NB4 (cell line): Measurements from ENCODE around the gene RANBP3.

ENCODE experiments used
- DNase-seq: peaks from one replicate; pipeline ENCODE4 v3.0.0; 2010; ENCODE audit warnings: low read depth
- H3K4me3 ChIP-seq: one replicate; pipeline ENCODE4 v1.5.1; 2011; ENCODE audit warnings: mild to moderate bottlenecking, low read depth, low read length, moderate library complexity
- MYC ChIP-seq: IDR thresholded peaks from 2 replicates; pipeline ENCODE4 v1.6.1; 2011; ENCODE audit warnings: low read depth, low read length
- POLR2A ChIP-seq: IDR thresholded peaks from 2 replicates; pipeline ENCODE4 v1.6.1; 2011; ENCODE audit warnings: mild to moderate bottlenecking; ENCODE audit not compliant: insufficient read length; ENCODE audit errors: extremely low read depth
- TF ChIP-seq, protein P1 (sequence below): IDR thresholded peaks from one replicate; pipeline ENCODE4 v1.5.1; 2012; ENCODE audit warnings: low read depth, low read length
- TF ChIP-seq, protein P2 (sequence below): IDR thresholded peaks from 2 replicates; pipeline ENCODE4 v1.6.1; 2011; ENCODE audit warnings: low read depth, low read length

Gene RANBP3

DNA sequence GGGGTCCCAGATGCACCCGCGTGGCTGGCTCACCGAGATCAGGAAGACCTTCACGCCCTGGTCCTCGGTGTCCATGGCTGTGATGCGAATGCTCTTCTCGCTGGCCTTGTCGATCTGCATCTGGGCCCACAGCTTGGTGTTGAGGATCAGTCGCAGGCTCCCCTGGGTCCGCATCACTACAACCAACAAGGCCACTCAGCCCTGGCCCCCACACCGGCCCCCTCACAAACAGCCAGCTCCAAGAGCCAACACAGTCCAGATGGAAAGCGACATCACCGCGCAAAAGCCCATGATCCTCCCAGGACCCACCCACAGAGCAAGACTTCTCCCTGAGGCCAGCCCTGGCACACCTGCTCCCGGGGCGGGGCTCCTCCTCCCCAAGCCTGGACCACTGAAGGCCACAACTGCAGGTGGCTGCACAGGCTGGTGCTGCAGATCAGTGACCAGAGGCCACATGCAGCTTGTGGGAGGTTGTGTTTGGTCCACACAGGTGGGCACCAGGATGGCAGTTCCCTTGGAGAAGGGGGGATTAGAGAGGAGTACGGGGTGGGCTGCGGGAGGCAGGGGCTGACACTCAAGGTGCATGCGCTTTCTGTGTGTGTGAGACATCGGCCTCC, 59.4 kb downstream of the RANBP3 start:
- no peak for TF ChIP-seq POLR2A
- no peak for TF ChIP-seq MYC
- TF ChIP-seq, protein P1, sequence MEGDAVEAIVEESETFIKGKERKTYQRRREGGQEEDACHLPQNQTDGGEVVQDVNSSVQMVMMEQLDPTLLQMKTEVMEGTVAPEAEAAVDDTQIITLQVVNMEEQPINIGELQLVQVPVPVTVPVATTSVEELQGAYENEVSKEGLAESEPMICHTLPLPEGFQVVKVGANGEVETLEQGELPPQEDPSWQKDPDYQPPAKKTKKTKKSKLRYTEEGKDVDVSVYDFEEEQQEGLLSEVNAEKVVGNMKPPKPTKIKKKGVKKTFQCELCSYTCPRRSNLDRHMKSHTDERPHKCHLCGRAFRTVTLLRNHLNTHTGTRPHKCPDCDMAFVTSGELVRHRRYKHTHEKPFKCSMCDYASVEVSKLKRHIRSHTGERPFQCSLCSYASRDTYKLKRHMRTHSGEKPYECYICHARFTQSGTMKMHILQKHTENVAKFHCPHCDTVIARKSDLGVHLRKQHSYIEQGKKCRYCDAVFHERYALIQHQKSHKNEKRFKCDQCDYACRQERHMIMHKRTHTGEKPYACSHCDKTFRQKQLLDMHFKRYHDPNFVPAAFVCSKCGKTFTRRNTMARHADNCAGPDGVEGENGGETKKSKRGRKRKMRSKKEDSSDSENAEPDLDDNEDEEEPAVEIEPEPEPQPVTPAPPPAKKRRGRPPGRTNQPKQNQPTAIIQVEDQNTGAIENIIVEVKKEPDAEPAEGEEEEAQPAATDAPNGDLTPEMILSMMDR, result no peak
- TF ChIP-seq, protein P2, sequence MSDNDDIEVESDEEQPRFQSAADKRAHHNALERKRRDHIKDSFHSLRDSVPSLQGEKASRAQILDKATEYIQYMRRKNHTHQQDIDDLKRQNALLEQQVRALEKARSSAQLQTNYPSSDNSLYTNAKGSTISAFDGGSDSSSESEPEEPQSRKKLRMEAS, result no peak
- no peak for DNase-seq
- H3K4me3 ChIP-seq, result no peak overlapping the region

DNA sequence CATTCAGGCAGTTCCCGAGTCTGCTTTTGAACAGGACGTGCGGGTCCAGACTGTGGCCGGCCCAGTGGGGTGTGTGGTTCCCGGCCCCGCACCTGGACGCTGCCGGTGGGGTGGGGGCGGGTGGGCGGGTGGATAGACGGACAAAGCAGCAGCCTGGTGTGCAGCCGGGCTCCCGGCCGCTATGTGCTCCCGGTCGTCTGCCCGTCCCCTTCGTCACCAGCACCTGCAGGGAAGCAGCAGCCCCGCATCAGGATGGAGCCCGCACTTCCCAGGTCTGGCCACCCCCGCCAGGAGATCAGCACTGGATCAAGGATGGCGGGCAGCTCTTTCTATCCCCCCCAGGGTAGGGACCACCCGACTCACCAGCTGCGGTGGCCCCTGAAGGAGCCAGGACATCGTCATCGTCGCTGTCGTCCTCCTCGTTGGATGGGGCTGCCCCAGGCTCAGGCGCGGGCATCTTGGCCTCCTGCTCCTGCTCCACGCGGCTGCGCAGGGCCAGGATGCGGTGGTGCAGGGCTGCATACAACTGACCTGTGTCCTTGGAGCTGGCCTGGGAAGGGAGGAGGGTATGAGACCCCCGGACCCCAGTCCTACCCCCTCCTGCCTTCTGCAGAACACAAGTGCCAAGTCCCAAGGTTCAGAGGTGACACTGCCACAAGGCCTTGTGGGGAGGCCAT, 60.4 kb downstream of the RANBP3 start:
- no peak overlapping the region for H3K4me3 ChIP-seq
- TF ChIP-seq, protein P1, result no peak
- TF ChIP-seq POLR2A (no peak), MYC (no peak)
- TF ChIP-seq, protein P2, result no peak
- DNase-seq, result no peak

DNA sequence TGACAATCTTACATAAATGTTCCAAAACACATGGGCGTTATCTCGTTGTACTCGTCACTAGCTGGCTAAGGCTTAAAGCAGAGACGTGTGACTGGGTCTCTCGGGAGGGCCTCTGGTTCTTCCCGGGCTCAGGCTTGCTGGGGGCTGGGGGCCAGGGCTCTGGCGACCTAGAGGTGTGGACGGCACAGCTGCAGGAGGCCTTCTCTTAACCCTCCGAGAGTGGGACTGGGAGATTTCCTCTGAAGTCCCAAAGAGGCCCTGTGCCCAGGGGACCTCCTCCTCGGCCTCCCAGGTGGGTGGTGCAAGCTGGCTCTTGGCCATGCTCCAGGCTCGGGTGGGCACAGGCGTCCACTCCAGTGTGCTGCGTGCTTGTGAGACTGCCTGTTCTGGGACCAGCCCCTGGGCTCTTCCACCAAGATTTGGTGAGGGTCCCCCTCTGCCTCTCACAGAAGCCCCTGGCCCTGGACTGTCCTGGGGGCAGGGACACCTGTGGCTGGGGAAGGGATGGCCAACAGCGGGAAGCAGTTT, 61.7 kb downstream of the RANBP3 start:
- DNase-seq, result no peak
- TF ChIP-seq MYC, result no peak
- no peak for TF ChIP-seq POLR2A
- TF ChIP-seq, protein P2, result no peak
- no peak overlapping the region for H3K4me3 ChIP-seq

DNA sequence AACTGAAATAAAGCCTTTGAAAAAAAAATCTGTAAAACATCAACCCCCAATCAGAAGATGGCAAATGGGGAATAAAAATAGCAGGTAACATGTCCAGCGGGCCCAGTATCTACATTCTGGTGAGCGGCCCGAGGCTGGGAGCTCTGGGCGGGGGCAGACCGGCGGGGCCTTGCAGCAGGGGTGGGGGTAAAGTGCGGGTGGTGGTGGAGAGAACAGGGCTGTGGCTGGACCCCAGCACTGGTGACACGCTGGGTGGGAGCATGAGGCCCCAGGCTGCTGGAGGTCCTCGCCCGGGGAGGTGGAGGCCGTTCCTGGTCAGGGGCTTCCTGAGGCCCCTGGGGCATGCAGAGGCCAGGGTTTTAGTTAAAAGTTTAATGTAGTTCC, 62.2 kb downstream of the RANBP3 start:
- no peak for TF ChIP-seq MYC
- TF ChIP-seq, protein P1, result no peak
- TF ChIP-seq, protein P2, result no peak
- no peak for TF ChIP-seq POLR2A
- DNase-seq, result no peak
- H3K4me3 ChIP-seq, result no peak overlapping the region

DNA sequence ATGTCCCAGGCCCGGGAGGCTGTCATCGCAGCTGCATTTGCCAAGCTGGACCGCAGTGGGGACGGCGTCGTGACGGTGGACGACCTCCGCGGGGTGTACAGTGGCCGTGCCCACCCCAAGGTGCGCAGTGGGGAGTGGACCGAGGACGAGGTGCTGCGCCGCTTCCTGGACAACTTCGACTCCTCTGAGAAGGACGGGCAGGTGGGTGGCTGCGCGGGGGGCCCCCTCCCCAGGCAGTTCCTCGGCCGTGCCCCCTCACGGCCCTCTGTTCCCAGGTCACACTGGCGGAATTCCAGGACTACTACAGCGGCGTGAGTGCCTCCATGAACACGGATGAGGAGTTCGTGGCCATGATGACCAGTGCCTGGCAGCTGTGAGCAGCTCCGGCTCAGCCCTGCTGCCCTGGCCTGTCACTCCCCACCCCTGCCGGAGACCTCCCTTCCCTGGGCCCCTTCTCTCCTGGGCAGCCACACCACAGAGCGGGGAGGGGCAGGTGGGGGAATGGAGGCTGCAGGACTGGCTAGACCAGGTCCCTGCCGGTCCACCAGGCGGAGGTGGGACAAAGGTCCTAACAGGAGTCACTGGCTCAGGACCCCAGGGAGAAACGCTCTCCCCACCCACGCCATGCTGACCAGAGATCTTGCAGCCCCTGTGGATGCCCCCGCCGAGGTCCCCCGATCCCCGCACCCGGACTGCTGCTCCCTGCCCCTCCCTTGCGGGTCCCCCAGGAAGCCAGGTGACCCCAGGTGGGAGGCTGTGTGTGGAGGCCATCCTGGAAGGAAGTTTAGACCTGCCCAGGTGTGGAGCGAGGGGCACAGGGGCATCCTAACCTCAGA, 62.8 kb downstream of the RANBP3 start:
- no peak overlapping the region for H3K4me3 ChIP-seq
- no peak for DNase-seq
- TF ChIP-seq, protein P2, result no peak
- TF ChIP-seq POLR2A, result no peak
- no peak for TF ChIP-seq MYC
- TF ChIP-seq, protein P1, result no peak
